Sigmoid colon (tissue), 4 donors: ENCODE measurements around the gene HMSD.

Experiments used
- POLR2AphosphoS5 ChIP-seq, 4 donors: sonication (generic); formaldehyde crosslinking; IDR thresholded peaks; one replicate each; pipeline ENCODE4 v1.6.1; 2017; ENCODE audit warnings: antibody characterized with exemption in 4 of 4
- TF ChIP-seq, protein P1 (sequence below), 4 experiments: fragments of 450-650 bp in 3 of 4; fragments of 200-600 bp in 1 of 4; IDR thresholded peaks; one replicate each; pipeline ENCODE4 v1.5.1; 2016 to 2019; ENCODE audit warnings: antibody characterized with exemption in 4 of 4, mild to moderate bottlenecking in 3 of 4, moderate library complexity in 2 of 4

- no peak for TF ChIP-seq POLR2AphosphoS5 (IDR thresholded peaks at IDR 0.05)
- TF ChIP-seq, protein P1, sequence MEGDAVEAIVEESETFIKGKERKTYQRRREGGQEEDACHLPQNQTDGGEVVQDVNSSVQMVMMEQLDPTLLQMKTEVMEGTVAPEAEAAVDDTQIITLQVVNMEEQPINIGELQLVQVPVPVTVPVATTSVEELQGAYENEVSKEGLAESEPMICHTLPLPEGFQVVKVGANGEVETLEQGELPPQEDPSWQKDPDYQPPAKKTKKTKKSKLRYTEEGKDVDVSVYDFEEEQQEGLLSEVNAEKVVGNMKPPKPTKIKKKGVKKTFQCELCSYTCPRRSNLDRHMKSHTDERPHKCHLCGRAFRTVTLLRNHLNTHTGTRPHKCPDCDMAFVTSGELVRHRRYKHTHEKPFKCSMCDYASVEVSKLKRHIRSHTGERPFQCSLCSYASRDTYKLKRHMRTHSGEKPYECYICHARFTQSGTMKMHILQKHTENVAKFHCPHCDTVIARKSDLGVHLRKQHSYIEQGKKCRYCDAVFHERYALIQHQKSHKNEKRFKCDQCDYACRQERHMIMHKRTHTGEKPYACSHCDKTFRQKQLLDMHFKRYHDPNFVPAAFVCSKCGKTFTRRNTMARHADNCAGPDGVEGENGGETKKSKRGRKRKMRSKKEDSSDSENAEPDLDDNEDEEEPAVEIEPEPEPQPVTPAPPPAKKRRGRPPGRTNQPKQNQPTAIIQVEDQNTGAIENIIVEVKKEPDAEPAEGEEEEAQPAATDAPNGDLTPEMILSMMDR (IDR thresholded peaks at IDR 0.05) = no peak
Measured at GRCh38 chr18:63940008-63940407, 9.1 kb upstream of the HMSD start.
